Stimulated activated CD4-positive, alpha-beta T cell treated with anti-CD3 and anti-CD28 coated beads, Interleukin-1b, Interleukin-23, amount 100 ng/mL, for 1 hour (primary cell): ENCODE measurements around the gene TEKT3.

Experiments
- DNase-seq, 2 donors: peaks; one replicate each; pipeline ENCODE4 v3.0.0-alpha.2; 2020; ENCODE audit warnings: low read depth in 2 of 2

TEKT3 gene

DNA sequence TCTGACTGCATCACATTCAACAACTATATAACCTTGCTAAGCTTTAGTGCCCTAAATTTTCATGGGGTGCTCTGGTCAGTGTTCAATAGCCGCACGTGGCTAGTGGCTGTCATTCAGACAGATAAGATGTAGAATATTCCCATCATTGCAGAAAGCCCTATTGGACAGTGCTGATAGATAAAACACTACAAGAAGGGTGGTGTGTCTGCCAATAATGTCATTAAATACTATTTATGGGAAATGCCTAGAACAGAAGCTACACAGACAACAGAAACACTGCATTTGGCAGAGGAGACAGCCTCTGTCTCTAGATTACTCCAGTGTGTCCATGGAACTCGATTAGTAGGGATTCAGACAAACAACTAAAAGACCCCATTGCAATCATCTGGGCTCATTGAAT lies 47.8 kb downstream of the TEKT3 start:
- no peak for DNase-seq

DNA sequence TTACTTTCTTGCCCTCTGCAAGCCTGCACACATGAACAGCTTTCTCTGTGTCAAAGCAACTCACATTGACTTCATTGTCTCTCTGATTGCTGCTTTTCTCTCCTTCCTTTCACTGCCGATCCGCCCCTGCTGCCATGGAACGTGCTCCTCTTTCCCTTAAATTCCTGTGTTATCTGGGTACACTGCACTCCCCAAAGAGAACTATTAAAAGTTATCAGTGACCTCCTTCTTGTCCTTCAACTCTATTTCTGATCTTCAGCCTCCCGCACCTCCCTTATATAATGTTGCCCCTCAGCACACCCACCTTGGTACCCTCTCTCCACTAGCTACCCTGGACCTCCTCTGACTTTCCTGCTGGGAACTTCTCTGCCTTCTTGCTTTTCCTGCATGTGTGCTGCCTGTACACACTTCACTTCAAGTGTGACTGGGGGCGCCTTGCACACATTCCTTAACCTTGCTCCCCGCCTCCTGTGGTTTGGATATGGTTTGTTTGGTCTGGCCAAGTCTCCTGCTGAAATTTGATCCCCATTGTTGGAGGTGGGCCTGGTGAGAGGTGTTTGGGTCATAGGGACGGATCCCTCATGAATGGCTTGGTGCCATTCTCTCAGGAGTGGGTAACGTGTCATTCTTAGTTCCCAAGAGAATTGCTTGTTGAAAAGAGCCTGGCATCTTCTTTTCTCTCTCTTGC lies 49.6 kb downstream of the TEKT3 start:
- DNase-seq: no peak

DNA sequence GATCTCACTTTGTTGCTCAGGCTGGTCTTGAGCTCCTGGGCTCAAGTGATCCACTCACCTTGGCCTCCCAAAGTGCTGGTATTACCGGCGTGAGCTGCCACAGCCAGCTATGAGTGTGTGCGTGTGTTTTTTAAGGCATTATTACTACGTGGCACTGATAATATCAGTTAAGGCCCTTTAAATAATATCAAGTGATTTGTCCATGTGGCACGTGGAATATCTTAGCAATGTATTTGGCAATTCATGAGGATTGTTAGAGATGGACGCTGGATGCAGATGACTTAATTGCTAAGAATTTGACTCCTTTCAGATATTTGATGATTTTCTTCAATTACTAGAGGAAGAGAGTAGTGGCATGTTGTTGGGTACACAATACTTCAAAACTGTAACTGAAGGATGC lies 50.8 kb downstream of the TEKT3 start:
- DNase-seq: no peak

DNA sequence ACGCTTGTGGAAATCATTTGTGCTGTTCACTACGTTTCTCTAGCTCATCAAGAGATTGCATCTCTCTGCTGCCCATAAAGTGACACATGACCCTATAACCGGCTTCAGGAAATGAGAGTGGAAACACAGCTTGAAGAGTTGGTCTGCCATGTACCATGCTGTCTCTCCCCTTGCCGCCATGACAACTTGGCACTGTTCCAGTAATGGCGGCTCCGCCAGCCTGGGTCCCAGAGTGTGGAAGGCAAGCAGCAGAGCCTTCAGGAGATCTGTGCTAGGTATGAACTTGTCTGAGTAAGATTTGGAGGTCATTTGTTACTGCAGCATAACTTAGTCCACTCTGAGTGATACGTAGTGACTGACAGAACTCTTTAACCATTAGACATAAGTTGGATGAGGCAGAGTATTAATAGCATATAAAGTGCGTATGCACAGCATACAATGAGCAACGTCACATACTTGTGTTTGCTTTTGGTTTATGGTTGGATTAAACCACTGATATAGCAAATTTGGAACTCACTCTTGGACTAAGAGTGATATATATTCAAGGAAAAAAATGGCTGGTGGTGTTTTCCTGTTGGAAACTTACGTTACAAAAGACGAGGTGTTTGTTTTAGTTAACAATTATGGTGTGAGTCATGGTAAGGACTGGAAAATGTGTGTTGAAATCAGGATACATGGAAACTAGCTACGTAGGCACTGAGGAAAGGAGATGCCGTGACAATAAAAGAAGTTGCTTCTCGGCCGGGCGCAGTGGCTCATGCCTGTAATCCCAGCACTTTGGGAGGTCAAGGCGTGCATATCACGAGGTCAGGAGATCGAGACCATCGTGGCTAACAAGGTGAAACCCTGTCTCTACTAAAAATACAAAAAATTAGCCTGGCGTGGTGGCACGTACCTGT lies 51.9 kb downstream of the TEKT3 start:
- DNase-seq: no peak

DNA sequence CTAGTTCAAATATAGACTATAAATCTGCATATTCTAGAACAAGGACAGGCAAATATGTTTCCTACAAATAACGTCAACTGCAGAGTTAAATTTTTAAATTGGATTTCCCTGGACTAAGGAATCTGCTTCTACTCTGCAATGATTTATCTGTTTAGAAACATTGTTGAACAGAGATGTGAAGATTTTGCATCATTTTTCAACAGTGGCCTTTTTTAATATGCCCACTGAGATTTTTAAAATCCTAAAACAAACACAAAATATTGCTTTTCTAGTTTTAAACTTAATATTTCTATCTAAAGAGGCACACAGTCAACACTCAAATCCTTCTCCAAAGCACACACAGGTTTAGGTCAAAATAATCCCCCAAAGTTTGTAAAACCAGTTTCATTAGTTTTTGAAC lies 52.5 kb downstream of the TEKT3 start:
- no peak for DNase-seq

DNA sequence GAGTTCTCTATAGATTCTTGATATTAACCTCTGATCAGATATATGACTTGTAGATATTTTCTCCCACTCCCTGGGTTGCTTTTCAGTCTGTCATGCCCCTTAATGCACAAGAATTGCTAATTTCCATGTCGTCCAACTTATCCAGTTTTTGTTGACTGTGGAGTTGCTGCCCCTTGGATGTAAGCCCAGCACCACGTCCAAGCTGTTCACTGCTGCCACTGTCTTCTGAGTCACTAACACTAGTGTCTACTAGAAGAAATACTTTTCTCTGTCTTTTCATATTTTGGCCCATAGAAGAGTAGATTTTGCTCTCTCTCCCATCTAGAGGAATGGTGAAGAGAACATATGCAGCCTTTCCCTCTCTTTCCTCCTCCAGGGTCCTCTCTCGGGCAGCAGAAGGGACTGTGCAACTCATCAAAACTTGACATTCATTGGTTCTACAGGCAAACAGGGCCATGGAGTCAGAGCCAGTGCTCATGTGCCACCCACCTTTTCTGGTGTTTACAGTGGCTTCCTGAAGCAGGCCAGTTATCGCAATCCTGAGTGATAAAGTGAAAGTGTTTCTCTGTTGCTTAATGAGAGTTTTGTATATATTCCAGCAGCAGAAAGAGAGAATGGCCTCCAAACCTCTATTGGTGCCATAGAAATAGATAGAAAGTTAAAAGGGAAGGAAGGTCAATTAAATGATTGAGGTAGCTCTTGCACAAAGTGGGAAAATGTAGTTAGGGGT lies 53.7 kb downstream of the TEKT3 start:
- DNase-seq: no peak

DNA sequence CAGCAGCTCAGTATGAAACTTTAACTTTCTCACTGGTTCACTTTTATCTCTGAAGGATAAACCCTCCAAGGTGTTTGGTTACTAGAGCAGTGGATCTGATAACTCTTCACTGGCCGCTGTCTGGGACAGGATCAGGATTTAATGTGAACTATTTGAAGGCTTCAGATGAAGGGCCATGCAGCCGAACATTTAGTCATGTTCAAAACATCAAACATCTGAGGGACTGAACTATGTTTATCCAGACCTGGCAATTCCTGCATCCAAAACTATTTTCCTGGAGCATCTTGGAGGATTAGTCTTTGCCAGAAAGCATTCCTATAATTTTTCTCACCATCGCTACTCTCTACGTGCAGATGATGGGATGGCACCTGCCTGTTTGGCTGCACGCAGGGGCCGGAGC lies 55.9 kb downstream of the TEKT3 start:
- no peak for DNase-seq

DNA sequence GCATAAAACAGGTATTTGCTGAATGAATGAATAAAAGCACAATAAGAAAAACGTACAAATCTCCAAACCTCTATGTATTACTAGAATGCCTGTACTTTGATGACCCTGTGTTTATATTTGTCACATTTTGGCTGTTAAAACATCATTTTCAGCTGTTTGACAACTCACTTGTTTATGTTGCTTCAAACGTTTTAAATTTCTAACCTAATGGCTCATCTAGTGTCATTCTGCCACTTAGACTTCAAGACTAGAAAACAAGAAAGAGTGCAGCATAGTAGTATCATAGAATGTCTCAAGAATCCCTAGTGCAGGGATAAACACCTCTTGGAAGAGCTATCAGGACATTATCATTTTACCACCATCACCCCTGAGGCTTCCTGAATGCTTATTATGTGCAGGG lies 56.9 kb downstream of the TEKT3 start:
- no peak for DNase-seq

DNA sequence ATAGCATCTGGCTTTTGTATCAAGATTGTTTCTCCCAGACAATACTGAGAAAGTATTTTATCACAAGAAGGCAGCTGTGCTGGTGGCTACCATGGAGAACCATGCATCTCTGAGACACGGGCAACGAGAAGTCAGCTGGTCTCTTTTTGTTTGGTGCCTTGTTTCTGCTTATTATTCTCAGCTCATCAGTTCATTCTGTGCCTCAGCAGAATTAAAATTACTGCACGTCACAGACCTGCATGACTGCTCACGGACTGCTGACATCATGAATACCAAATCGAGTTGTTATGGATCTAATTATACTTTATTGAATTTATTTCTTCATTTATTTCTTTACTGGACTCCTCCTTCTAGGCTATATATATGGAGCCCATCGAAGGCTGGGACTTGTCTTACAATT lies 57.3 kb downstream of the TEKT3 start:
- no peak for DNase-seq

DNA sequence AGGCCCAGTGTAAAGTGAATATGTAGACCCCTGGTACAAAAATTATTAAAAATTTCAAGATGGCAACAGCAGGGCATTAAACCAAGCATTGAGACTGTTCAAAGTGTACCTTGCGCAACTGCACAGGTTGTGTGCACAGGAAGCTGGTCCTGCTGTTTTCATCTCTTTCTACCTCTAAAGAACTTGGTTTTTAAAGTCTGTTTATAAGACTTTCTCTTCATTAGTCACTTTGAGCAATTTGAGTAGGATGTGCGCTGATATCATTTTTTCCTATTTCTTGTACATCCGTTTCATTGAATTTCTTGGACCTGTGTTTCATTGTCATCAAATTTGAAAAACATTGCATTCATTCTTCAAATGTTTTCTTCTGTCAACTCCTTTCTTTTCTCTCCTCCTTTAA lies 59.5 kb downstream of the TEKT3 start:
- no peak for DNase-seq

DNA sequence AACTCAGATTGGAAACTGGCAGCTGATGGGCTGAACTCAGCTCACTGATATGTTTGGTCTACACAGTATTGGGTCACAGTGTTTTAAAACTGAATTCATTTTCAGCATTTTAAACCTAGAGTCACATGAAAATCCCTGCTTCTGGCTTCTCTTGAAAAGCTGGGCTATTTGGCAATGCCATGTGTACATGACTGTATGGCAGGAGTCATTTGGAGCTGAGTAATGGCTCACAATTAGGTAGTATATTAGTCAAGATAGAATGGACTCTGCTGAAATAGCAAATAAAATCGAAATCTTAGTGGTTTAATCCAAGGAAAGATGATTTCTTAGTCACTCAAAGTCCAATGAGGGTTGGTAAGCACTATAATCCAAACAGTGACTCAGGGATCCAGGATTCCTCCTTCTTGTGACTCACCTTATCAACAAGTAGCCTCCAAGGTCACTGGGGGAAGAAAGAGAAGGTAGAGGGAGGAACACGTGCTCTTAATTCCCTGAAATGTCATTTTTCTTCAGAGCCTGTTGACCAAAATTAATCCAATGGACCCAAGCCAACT lies 62.4 kb downstream of the TEKT3 start:
- no peak for DNase-seq

DNA sequence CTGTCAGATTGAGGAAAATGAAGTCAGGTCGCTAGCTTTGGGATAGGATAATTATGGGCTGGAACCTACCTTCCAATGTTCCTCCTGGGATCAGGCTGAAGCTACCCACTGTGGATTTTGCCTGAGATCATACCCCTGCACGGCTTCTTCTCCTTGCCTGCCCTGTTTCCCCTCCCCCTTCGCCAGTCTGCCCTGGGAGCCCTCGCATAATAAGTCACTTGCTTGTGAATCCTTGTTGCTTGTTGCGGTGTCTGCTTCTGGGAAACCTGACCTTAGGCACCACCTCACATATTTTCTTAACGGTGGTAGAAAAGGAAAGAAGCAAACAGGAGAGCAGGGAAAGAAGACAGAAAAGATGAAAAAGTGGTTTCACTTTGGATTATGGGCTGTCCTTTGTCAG lies 63.0 kb downstream of the TEKT3 start:
- no peak for DNase-seq

DNA sequence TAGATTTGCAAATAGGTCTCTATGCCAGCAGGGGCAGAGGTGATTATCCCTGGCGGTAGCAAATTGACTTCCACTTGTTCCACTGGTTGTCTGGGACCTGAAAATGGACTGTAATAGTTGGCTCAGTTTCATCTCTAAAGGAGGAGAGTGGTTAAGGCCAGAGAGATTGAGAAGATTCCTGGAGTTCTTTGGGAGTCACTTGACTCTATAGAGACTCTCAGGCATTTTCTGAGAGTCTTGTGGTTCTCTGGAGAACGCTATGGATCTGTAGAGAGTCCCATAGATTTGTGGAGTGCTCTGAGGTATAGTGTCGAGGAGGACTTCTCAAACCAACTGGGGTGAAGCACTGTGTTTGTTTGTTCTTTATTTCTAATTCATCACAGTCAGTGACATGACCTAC lies 67.4 kb downstream of the TEKT3 start:
- DNase-seq: no peak

DNA sequence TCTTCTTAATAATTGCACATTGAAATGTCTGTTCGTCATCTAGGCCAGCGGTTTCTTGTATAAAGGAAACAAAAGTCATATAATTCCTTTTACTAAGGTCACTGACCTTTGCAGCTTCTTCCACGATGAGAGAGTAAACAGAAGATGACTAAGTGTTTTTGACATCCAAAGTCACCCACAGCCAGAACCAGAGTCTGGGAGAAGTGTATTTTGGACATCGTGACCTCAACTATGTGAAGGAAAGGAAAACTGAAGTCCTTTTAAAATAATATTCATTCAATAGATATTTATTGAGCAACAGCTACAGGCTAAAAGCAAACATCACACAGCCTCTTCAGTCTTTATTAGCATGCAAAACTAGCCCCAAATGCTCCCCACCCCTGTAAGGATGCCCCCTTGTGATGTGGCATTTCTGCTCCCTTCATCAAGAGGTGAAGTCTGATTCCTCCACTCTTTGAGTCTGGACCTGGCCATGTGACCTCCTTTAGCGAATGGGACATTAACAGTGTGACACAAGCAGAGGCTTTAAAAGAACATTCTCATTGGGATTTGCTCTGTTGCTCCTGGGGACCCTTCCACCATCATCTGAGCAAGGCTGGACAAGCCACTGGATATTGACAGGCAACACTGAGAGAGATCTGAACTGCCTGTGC lies 68.1 kb downstream of the TEKT3 start:
- DNase-seq: no peak

DNA sequence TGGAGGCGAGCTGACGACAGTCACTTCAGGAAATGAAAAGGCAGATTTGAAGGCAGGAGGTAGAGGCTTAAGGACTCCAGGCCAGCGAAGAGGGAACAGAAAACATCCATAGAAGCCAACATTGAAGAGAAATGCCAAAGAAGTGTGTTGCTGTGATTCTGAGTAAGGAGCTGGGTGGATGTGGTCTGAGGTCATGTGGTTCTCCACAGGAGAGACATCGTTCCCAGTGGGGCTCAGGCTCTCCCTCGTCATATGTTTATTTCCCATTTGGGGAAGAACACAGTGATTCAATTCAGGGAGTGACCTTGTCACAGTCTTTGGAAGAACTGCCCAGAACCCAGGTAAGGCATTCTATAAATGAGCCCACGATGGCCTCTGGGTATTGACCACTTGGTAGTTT lies 69.7 kb downstream of the TEKT3 start:
- no peak for DNase-seq

DNA sequence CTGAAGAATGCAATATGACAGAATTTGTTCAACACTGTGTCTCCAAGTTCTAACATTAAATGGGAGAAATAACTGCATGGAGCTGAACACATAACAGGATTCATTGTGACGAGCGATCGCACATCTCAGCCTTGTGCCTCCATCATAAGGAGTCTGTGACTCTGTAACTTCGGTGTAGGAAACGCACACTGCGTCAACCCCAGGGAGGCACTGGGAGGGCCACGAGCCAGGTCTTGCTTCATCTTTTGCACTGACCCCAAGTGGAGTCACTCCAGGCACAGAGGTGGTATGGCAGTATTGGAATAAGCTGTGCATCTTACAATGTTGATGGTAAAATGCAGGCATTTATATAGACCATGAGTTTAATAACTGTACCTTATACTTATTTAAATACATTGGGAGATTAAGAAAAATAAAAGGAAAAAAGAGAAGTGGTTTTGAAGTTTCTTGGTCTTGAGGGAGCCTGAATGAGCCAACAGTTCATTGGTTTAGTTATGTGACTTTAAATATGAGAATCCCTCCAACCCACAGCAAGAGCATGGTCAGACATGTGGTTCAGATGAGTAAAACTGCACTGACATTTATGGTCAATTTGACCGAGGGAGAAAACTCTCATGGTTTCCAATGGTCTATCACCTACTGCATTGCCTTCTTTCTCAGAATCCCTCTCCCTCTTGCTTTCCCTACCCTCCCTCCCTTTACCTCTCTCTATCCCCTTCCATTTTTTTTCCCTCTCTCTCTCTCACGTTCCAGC lies 70.6 kb downstream of the TEKT3 start:
- no peak for DNase-seq

DNA sequence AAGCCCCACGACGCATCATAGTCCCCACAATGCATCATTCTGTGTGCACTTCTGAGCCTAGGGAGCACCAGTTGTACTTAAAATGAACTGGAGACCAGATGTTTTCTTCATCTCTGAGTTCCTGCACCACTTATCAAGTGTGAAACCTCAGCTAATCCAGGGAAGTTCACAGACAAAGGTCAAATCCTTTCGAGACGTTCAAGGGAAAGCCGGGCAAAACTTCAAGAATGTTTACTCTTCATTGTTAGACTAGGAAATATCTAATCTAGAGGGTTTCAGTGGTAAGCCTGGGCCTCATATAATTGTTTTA lies 71.7 kb downstream of the TEKT3 start:
- no peak for DNase-seq

DNA sequence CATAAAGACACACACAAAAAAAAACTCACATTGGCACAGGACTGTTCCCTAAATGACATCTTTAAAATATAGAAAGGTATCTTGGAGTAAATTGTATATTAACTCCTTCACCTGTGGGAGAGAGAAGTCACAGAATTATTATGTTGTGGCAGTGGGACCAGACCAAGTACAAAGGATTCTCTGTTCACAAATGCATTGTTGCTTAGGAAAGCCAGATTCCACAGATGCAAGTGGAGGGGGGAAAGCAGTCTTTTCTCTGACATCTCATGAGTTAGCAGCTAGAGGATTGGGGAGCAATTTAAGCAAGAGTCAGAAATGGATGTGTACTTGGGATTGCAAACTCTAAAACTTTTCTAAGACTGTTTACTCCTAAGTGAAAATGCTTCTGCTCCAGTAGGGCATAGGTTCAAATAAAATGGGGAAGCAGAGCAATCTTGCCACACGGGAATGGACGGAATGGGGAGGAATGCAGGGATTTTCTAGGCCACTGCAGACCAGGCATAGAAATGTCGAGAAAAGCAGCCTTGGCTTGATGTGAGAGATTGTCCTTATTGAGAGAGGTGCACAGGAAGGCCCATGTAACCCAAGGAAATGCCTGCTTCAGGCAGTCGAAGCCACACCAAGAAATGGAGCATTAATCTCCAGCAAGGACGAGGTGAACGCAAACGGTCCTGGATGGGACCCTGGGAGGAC lies 72.2 kb downstream of the TEKT3 start:
- no peak for DNase-seq

DNA sequence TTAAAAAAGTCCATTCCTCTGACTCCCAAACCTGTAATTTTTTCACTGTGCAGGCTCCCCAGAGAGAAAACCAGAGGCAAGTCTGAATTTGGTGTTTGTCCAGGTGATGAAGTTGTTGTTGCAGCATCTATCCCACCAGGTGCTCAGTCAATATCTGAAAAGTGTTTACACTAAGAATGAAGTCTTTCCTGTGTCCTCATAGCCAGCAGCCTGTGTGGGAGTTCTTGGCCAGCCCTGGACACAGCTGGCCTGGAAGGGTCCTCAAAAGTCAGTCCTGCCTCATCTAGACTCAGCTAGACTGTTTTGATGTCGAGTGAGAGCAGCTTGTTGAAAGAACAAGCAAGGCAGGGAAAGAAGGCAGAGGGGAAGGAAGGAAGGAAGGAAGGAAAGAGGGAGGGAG lies 72.9 kb downstream of the TEKT3 start:
- DNase-seq: no peak

DNA sequence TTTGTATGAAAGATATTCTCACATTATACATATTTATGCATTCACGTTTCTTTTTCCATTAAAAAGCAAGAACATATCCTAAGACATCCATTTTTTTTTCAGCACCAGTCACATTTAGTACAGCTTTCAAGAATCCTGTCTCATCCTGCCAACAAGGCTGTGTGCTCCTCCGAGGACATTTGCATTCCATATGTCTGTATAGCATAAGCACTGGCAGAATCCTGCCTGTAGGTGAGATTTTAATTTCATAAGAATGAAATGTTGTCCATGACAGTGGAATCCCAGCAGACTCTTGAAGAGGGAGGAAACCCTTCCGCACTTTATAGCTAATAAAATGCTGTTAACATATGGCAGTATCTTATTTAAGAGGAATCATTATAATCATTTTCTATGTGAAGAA lies 73.4 kb downstream of the TEKT3 start:
- DNase-seq: no peak
